GM21526 (cell line): ENCODE measurements around the gene DAPK2.

Source experiments
- ATAC-seq: cut with Tn5 transposase; IDR thresholded peaks from one replicate; pipeline ENCODE4 v1.9.1; 2021; ENCODE audit warnings: moderate library complexity; ENCODE audit not compliant: unreplicated experiment, low FRiP score

Gene DAPK2

DNA sequence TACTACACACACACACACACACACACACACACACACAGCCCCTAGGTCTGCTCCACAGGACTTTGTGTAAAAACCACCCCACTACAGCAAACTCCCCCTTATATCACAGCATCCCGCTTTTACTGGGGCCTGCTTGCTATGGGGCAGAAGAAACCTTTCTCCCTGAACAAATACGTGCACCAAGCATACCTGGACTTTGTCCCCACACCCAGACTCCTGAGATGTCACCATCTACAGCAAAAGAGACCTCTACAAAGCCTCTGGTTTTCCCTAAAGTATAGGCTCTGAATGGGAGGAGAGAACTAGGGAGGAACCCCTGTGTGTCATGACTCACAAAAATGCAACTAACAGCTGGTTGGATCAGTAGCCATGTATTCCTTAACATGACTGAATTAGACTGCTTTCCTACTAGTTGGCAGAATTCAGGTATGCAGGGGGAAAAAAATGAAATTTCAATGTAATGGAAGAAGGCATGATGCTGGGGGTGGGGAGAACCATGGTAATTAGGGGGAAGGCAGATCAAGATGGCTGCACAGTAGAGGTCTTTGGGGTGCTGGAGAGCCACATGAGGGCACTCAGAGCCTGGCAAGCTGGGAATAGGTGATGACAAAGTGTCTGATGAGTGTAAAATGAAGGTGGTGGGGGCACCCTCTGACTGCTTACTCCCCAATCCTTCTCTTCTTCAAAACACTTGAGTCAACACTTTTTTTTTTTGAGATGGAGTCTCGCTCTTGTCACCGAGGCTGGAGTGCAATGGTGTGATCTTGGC lies 45.9 kb downstream of the DAPK2 start:
- ATAC-seq = no peak

DNA sequence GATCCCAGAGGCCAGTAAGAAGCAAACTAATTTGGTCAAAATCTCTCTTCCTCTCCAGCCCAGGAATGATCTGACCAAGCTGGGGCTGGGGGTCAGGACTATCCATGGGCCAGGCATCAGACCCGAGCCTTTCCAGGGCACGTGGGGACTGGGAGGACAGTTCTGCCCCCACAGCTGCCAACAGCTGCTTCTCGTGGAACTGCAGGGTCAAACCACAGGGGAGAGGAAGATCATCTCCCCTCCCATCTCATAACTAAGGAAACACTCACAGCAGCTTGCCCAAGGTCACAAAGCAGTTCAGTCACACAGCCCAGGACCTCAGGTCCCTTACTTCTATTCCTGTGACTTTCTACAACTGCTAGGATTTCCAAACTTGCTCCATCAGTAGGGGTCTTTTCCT lies 47.1 kb downstream of the DAPK2 start:
- no peak for ATAC-seq

DNA sequence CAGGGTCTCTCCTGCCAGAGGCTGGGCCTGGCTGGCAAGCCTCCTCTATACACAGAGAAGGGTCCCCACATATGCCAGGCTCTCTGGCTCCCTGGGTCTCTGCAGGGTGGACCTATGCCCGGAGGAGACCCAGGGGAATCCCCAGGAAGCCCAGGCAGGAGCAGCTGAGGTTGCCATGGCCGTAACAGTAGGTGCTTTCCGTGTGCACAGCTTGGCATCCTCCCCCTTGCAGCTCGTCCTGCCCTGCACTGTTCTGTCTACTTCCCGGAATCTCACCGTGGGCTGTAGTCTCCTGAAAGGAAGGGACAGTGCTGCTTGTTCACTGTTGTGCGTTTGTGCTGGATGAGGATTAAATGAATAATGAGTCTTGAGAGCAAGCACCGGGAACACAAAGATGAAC lies 47.8 kb downstream of the DAPK2 start:
- no peak for ATAC-seq

DNA sequence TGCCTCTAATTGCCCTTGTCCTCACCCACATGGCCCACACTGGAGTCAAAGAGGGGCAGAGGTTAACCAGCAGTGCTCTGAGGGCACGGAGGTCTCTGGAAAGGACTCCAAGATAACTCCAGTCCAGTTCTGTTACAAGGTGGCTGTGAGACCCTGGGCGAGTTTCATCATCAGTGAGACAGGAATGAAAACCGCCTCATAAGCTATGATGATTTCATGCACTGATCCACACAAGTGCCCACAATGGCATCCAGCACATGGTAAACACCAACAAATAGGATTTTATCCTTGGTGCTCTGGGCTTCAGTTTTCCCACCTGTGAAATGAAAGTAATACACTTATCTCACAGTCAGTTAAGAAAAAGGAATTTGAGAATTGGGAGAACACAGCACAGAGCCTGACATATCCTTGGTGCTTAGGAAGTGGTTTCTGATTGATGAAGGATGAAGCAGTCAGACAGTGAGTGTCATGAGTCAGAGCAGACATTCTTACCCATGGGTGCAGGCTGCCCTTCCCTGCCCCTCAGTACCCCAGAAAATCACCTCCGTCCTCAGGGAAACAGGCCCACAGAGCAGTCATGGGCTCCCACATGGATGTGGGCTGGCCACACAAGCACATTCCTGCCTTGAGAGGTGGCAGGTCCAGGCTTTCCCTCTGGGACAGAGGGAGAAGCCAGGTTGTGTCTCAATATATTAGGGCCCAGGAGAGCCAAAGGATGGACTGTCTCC lies 48.4 kb downstream of the DAPK2 start:
- ATAC-seq = no peak

DNA sequence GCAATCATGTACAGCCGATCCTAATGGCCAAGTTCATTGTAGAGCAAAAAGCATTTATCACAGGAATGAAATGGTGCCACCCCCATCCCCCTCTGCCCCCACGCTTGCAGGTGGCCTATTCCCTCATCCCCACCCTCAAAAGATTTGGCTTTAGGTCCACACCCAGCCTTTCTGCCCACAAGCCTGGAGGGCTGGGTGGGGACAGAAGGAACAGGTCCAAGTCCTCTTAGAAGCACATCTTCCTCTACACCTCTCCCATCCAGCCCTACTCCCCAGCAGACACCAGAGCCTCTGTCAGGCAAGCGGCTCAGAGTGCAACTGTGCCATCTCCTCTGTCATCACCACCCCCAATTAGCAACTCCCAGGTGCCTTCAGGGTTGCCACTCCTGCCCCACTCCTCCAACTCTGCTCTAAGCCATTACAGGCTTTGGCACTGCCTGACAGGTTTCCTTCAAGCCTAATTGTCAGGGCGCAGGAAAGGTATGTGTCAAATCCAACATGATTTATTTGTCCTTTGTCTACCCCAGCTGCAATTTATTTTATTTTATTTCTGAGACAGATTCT lies 49.4 kb downstream of the DAPK2 start:
- ATAC-seq = no peak

DNA sequence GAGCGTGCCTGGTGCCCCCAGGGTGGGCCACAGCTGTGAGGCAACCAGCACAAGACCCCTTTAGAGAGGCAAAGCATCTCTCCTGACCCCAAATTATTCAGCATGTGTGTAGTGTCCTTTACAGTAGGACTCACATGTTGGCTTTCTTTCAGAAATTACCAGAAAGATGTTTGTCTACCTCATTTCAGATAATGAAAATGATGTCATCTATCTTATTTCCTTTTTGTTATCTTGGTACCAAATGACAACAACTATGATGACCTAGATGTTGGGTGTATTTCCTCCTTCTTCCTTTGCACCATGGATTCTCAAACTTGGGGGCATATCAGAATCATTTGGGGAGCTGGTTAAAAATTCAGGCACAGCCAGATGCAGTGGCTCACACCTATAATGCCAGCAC lies 50.5 kb downstream of the DAPK2 start:
- ATAC-seq = no peak

DNA sequence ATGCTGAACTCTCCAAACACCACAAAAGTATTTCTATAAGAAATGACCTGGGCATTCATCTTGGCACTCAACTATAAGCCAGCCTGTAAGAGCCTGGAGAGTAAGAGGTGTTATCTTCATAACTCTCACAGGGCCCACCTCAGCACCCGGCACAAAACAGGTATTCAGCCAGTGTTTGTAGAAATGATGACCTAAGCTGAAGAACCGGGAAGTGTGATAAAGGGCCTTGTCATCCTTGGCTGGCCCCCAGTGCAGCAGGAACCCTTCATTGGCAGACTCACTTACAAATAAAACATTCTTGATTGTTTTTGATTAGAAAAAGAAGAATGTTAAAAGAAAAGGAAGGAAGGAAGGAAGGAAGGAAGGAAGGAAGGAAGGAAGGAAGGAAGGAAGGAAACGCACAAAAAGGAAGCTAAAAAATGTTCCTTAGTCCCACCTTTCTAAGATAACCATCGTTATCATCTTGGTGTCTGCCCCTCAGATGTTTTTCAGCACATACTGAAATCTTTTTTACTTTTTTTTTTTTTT lies 52.1 kb downstream of the DAPK2 start:
- ATAC-seq = no peak

DNA sequence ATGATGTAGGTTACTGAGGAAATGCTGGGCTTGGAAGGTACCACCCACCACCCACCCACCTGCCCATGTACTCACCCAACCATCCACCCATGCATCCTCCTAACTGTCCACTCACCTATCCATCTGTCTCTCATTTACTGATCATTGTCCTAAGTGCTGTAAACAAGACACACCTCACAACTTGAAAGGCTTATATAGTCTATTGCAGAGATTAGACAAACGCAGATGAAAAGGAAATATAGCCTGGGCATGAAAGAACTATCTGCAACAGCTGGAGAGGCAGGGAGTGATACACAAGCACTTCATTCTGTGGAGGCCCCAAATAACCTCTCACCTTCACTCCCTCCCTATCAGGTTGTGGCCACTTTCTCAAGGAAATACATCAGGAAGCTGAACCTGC lies 54.0 kb downstream of the DAPK2 start:
- no peak for ATAC-seq

DNA sequence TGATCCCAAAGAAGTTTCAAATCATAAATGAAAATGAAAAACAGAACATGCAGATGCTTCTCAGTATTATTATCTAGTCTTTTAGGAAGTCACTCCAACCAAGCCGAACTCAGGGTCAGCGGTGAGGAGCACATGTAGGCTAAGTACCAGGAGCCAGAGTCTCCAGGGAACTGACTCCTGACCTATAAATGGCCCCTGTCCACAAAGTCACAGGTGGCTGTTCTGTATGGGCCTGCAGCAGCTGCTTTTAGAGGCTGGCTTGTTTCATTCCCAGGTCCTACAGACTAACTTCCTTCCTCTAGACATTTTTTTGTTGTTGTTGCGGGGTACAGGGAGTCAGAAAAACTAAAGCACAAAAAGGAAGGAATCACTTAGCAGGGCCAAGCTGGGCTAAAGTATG lies 54.6 kb downstream of the DAPK2 start:
- no peak for ATAC-seq

DNA sequence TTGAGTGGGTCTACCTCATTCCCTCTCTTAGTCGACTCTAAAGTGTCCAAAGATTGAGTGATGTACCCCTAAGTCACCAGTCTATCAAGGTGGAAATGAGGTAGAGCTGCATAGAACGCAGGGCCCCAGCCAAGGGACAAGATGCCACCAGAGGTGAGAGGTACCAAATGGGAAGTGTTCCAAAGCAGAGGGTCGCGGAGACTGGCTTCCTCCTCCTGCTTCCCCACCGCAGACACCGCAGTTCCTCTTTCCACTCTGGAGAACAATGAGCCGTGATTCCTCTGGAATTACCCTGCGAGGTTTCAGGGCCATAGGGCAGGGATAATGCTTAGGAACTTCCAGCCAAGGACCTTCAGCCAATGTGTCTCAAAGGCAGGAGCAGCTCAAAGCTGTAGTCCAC lies 55.8 kb downstream of the DAPK2 start:
- no peak for ATAC-seq

DNA sequence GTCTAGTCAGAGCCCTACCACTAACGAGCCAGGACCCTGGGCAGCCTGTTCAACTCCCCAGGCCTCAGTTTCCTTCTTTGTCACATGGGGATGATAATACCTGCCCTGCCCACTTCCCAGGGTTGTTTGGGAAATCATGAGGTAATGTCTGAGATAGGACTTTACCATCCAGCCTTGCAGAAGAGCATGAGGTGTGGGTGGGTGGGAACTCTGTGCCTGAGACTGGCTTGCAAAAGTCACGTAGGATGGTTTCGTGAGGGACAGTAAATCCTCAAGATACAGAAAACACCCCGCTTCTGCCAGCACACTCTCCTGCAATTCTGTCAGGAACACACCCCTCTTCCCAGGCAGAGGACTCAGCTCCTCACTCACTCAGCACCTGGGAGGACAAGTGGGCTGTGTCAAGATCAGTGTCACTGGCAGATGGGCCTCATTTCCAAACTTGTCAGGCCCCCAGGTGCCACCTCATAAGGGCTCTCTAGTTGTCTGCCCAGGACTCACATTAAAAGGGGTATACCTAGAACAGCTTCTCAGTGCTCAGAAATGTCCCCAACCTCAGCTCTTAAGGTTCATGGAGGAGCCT lies 58.4 kb downstream of the DAPK2 start:
- no peak for ATAC-seq

DNA sequence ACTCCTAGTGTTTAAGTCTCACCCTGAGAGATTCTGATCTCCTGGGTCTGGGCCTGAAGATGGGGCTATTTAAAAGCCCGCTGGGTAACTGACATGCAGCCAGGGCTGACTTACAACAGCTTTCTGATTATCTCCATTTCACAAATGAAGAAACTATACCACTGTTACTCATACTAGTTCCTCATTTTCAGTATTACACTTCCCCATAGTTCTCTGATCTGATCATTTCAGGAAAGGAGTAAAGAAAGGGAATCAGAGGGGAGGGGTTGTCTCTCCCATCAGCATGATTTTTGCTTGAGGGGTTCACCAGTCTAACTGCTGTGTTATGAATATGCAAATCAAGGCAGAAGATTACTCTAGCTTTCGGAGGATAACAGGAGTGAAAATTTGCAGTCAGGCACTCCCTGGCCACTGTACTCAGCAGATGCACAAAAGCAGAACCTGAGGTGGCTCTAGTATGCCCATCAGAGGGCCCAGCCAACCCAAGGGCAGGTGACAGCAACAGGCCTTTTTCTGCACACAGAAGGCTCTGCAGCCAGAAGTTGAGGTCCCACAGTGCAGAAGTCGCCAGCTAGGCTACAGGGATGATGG lies 59.4 kb downstream of the DAPK2 start:
- ATAC-seq = peak; percentile 61

DNA sequence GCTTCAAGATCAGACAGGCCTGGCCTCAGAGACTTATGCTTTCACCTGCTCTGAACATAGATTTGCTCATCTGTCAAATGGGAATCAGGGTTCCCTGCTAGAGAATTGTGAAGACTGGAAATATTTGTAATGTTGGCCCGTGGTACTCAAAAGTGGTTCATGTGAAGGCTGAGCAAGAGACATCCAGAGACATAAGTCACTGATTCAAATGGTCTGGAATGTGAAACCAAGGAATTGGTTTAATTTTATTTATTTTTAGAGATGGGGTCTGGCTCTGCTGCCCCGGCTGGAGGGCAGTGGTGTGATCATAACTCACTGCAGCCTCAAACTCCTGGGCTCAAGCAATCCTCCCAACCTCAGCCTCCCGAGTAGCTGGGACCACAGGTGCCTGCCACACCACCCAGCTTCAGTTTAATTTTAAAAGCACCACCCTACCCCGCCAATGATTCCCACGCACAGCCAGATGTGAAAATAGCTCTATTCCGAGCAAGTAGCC lies 60.1 kb downstream of the DAPK2 start:
- no peak for ATAC-seq

DNA sequence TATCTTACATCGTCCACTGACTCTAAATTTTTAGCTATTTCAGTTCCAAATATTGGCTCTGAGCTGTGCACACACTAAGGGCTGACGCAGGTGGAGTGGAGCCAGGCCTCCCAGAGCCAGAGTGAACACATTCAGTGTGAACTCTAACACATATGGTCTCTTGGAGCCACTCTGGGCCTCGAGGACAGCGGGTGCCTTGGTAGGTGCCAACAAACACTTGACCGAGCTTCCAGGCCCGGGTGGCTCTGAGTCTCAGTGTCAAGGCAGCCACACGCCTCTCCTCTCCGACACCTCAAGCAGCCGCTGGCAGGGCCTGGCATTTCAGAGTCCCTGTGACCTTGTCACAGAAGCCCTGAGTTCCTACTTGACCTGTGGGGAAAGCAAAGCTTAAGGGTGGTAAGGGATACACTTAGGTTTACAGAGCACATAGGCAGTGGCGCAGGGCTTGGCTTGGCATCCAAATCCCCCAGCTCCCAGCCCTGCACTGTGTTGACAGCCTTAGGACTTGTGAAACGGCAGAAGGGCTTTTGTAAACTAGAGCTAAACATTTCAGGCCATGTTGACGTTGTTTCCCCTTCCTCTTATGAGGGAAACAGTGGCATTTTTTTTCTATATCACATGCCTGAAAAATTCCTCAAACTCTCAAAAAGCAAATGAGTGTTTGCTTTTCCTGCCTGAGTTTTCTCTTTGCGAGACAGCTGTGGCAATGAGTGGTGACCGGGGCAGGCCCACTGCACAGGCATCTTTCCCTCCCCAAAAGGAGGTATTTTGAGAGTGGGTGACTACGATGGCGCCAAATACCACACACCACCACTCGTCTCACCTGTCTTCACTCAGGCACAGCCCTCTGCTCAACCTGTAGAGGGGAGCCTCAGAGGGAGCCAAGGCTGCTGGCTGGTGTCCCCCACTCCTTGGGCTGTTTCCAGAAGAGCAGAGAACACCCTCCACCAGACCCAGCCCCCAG lies 60.8 kb downstream of the DAPK2 start:
- ATAC-seq = no peak

DNA sequence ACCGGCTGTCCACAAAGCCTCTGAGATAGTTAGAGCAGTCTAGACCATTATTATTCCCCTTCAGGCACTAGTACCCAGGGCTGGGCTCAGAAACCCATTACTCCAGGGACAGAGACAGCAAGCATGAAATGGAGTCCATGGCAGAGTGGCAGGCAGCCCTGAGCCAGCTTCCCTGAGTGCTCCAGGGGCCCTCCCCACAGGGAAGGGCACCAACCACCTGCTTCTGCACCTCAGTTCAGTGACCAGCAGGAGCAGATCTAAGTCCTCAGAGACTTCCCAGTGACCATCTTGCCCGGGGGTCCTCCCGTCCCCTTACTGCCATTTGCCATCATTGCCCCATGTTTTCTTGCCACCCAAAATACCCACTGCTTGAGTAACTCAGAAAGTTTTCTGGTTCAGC lies 62.0 kb downstream of the DAPK2 start:
- no peak for ATAC-seq

DNA sequence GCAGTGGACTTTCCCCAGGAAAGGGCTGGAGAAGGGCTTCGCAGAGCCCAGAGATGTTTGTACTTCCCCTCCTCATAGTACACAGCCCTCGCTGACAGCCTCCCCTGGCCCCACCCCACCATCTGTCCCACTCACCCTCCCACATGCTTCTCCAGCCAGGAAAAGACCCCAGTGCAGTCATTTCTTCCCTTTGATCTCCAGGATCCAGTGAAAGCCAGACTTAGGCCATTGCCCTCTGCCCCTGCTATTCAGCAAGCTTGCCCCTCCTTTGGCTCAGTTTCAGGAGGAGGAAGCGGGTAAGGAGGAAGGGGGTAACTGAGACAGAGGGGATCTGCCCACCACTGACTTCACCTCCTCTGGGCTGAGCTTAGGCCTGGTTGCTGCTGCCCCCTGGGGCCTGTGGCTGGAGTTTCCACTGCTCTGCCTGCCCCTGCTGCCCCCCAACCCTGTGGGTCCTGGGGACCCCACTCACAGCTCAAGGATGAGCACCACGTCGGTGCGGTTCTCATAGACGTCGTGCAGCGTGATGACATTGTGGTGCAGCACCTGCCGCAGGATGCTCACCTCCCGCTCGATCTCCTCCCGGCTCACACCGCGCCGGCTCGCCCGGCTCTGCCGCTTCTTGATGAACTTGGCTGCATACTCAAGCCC lies 63.1 kb downstream of the DAPK2 start:
- no peak for ATAC-seq

DNA sequence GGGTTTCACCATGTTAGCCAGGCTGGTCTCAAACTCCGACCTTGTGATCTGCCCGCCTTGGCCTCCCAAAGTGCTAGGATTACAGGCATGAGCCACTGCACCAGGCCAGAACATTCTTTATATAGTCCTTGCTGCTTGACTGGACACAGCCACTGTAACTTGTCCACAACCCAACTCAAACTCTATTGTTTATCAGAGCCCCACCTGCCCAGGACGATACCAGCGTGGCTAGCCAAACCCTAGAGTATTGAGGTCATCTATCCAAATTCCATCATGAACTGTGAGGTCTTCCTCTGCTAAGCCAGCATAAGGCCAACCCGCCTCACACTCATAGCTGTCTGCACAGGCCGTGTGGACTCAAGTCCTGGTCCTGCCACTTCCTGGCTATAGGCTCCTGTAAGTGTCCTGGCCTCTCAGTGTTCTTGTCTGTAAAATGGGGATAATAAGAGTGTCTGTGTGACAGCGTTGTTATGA lies 63.9 kb downstream of the DAPK2 start:
- ATAC-seq = no peak

DNA sequence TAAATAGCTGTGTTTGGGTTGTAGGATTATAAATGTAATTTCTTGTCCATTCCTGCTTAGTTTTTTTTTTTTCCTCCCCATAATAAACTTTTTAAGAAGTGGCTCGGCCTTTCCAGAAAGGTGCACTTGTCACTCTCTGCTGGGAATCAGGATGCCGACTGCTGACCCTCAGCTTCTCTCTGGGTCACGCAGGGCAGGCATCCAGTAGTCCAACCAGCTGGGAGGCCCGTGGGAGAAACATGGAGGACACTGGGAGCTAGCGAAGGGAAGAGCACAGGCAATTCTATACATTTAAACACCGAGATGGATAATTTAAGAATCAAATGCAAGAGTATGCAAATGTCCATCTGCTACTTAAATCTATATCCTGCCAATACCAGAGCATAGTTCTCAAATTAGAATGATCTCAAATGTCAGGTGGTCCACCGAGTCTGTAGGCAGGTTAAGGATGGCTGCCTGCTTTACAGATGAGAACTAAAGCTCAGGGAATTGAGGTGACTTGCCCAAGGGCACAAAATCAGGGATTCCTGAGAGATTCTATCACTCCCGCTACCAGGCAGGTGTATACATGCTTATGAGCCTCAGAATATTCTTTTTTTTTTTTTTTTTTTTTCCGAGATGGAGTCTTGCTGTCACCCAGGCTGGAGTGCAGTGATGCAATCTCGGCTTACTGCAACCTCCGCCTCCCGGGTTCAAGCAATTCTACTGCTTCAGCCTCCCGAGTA lies 64.5 kb downstream of the DAPK2 start:
- ATAC-seq = no peak
